IgD-negative memory B cell (primary cell): ENCODE measurements around the gene SPATA13. TPM values are rescaled to one million over a fixed set of nuclear protein-coding genes. Genes with fewer than 3 reads are reported as not detected.
A peak's percentile ranks its signal among the peaks of the same experiment; 100 is the strongest.

ENCODE experiments used
- H3K27ac Mint-ChIP-seq, 3 donors: one replicate each; pipeline ENCODE4 v1.8.0; 2020 to 2022; ENCODE audit warnings: mild to moderate bottlenecking in 3 of 3, mixed read lengths in 3 of 3, moderate library complexity in 1 of 3
- H3K27me3 Mint-ChIP-seq: one replicate; pipeline ENCODE4 v1.8.0; 2021; ENCODE audit warnings: mixed read lengths
- H3K36me3 Mint-ChIP-seq: one replicate; pipeline ENCODE4 v1.8.0; 2020; ENCODE audit warnings: mild to moderate bottlenecking, mixed read lengths
- H3K4me1 Mint-ChIP-seq, 3 donors: one replicate each; pipeline ENCODE4 v1.8.0; 2020 to 2022; ENCODE audit warnings: mixed read lengths in 3 of 3, mild to moderate bottlenecking in 1 of 3
- H3K4me3 Mint-ChIP-seq, 4 donors: one replicate each; pipeline ENCODE4 v1.8.0; 2020 to 2022; ENCODE audit warnings: mild to moderate bottlenecking in 4 of 4, mixed read lengths in 4 of 4, moderate library complexity in 3 of 4
- H3K9me3 Mint-ChIP-seq, 3 donors: one replicate each; pipeline ENCODE4 v1.8.0; 2020 to 2021; ENCODE audit warnings: mixed read lengths in 3 of 3, mild to moderate bottlenecking in 1 of 3
- polyA plus RNA-seq: library from polyadenylated mRNA; unstranded; fragments of 300-500 nt; fragmentation: Illumina TruSeq; gene quantifications from one replicate; pipeline ENCODE4 v1.2.3, GENCODE V29; 2021

The SPATA13 gene
- polyA plus RNA-seq, 1 donor from 2014 or later: 15.6 TPM

GRCh38 chr13:24244802-24245201, 84.3 kb downstream of the SPATA13 start:
- Mint-ChIP-seq H3K36me3 (peaks cover 4% of the 10 kb centered on the region), H3K4me1 (peaks cover 0 to 3% (median 2%) of the 10 kb centered on the region in 3 donors), H3K4me3 (no peak overlapping the region), H3K27ac (no peak overlapping the region), H3K27me3 (no peaks in the 10 kb centered on the region), H3K9me3 (no peaks in the 10 kb centered on the region)

GRCh38 chr13:24247016-24247415, 86.5 kb downstream of the SPATA13 start:
- Mint-ChIP-seq H3K4me1 (peaks cover 0 to 4% (median 2%) of the 10 kb centered on the region in 3 donors), H3K27me3 (no peaks in the 10 kb centered on the region), H3K9me3 (no peaks in the 10 kb centered on the region), H3K27ac (no peak overlapping the region), H3K4me3 (no peak overlapping the region), H3K36me3 (peaks cover 5% of the 10 kb centered on the region)

GRCh38 chr13:24249624-24250023, 89.1 kb downstream of the SPATA13 start:
- H3K27me3 Mint-ChIP-seq: peaks cover 3% of the 10 kb centered on the region
- H3K4me3 Mint-ChIP-seq: no peak overlapping the region
- H3K27ac Mint-ChIP-seq: peak overlapping the region in 2 of 3 donors; percentile 23 to 39
- peaks cover 8 to 18% (median 9%) of the 10 kb centered on the region in 3 donors for H3K4me1 Mint-ChIP-seq
- peaks cover 8% of the 10 kb centered on the region for H3K36me3 Mint-ChIP-seq
- no peaks in the 10 kb centered on the region for H3K9me3 Mint-ChIP-seq

- peaks cover 3% of the 10 kb centered on the region for H3K27me3 Mint-ChIP-seq
- peaks cover 8 to 20% (median 9%) of the 10 kb centered on the region in 3 donors for H3K4me1 Mint-ChIP-seq
- H3K36me3 Mint-ChIP-seq: peaks cover 8% of the 10 kb centered on the region
- H3K4me3 Mint-ChIP-seq: no peak overlapping the region
- H3K9me3 Mint-ChIP-seq: no peaks in the 10 kb centered on the region
- H3K27ac Mint-ChIP-seq: peak overlapping the region in 2 of 3 donors; percentile 32 to 73
These were observed 90.0 kb downstream of the SPATA13 start for GRCh38 chr13:24250376-24251057.

- Mint-ChIP-seq H3K4me1 (peaks cover 8 to 20% (median 9%) of the 10 kb centered on the region in 3 donors), H3K27ac (peak overlapping the region in 2 of 3 donors; percentile 22 to 79), H3K27me3 (peaks cover 3% of the 10 kb centered on the region), H3K9me3 (no peaks in the 10 kb centered on the region), H3K36me3 (peaks cover 8% of the 10 kb centered on the region), H3K4me3 (peak overlapping the region; percentile 33 to 91 (median 54))
These were observed 91.0 kb downstream of the SPATA13 start for GRCh38 chr13:24251525-24251924.

- H3K27me3 Mint-ChIP-seq: peaks cover 3% of the 10 kb centered on the region
- peaks cover 6% of the 10 kb centered on the region for H3K36me3 Mint-ChIP-seq
- no peaks in the 10 kb centered on the region for H3K9me3 Mint-ChIP-seq
- peaks cover 6 to 18% (median 9%) of the 10 kb centered on the region in 3 donors for H3K4me1 Mint-ChIP-seq
- H3K27ac Mint-ChIP-seq: peak overlapping the region in 1 of 3 donors; percentile 73
- H3K4me3 Mint-ChIP-seq: peak overlapping the region in 3 of 4 donors; percentile 70 to 91 (median 72)
These were observed 91.6 kb downstream of the SPATA13 start for GRCh38 chr13:24252136-24252535.

GRCh38 chr13:24253520-24254145, 93.1 kb downstream of the SPATA13 start:
- H3K36me3 Mint-ChIP-seq: peaks cover 7% of the 10 kb centered on the region
- H3K9me3 Mint-ChIP-seq: no peaks in the 10 kb centered on the region
- H3K27me3 Mint-ChIP-seq: peaks cover 3% of the 10 kb centered on the region
- peak overlapping the region in 3 of 4 donors; percentile 56 to 77 (median 68) for H3K4me3 Mint-ChIP-seq
- peaks cover 6 to 18% (median 9%) of the 10 kb centered on the region in 3 donors for H3K4me1 Mint-ChIP-seq
- peak overlapping the region; percentile 42 to 80 (median 48) for H3K27ac Mint-ChIP-seq

- H3K9me3 Mint-ChIP-seq: no peaks in the 10 kb centered on the region
- peaks cover 6 to 19% (median 9%) of the 10 kb centered on the region in 3 donors for H3K4me1 Mint-ChIP-seq
- H3K4me3 Mint-ChIP-seq: peak overlapping the region in 3 of 4 donors; percentile 56 to 77 (median 68)
- H3K27me3 Mint-ChIP-seq: peaks cover 3% of the 10 kb centered on the region
- H3K27ac Mint-ChIP-seq: peak overlapping the region in 2 of 3 donors; percentile 48 to 80
- H3K36me3 Mint-ChIP-seq: peaks cover 9% of the 10 kb centered on the region
These were observed 93.8 kb downstream of the SPATA13 start for GRCh38 chr13:24254146-24254841.

- H3K4me1 Mint-ChIP-seq: peaks cover 14 to 27% (median 16%) of the 10 kb centered on the region in 3 donors
- H3K4me3 Mint-ChIP-seq: no peak overlapping the region
- no peaks in the 10 kb centered on the region for H3K9me3 Mint-ChIP-seq
- peaks cover 3% of the 10 kb centered on the region for H3K27me3 Mint-ChIP-seq
- H3K36me3 Mint-ChIP-seq: peaks cover 3% of the 10 kb centered on the region
- H3K27ac Mint-ChIP-seq: no peak overlapping the region
These were observed 97.0 kb downstream of the SPATA13 start for GRCh38 chr13:24257497-24257896.

GRCh38 chr13:24261566-24261965, 101.0 kb downstream of the SPATA13 start:
- H3K27me3 Mint-ChIP-seq: no peaks in the 10 kb centered on the region
- H3K9me3 Mint-ChIP-seq: no peaks in the 10 kb centered on the region
- H3K27ac Mint-ChIP-seq: peak overlapping the region in 1 of 3 donors; percentile 74
- H3K4me3 Mint-ChIP-seq: no peak overlapping the region
- peaks cover 3% of the 10 kb centered on the region for H3K36me3 Mint-ChIP-seq
- peaks cover 13 to 25% (median 15%) of the 10 kb centered on the region in 3 donors for H3K4me1 Mint-ChIP-seq

- Mint-ChIP-seq H3K9me3 (no peaks in the 10 kb centered on the region), H3K4me3 (no peak overlapping the region), H3K36me3 (peaks cover 1% of the 10 kb centered on the region), H3K27me3 (no peaks in the 10 kb centered on the region), H3K27ac (no peak overlapping the region), H3K4me1 (peaks cover 25 to 38% (median 28%) of the 10 kb centered on the region in 3 donors)
These were observed 103.1 kb downstream of the SPATA13 start for GRCh38 chr13:24263632-24264031.

GRCh38 chr13:24264976-24265375, 104.5 kb downstream of the SPATA13 start:
- H3K27ac Mint-ChIP-seq: peak overlapping the region in 2 of 3 donors; percentile 79 to 92
- no peaks in the 10 kb centered on the region for H3K9me3 Mint-ChIP-seq
- H3K36me3 Mint-ChIP-seq: no peaks in the 10 kb centered on the region
- H3K27me3 Mint-ChIP-seq: no peaks in the 10 kb centered on the region
- peaks cover 26 to 38% (median 31%) of the 10 kb centered on the region in 3 donors for H3K4me1 Mint-ChIP-seq
- peak overlapping the region in 2 of 4 donors; percentile 51 to 60 for H3K4me3 Mint-ChIP-seq

GRCh38 chr13:24265453-24265852, 104.9 kb downstream of the SPATA13 start:
- Mint-ChIP-seq H3K27ac (peak overlapping the region in 2 of 3 donors; percentile 79 to 92), H3K9me3 (no peaks in the 10 kb centered on the region), H3K27me3 (no peaks in the 10 kb centered on the region), H3K4me3 (no peak overlapping the region), H3K4me1 (peaks cover 26 to 39% (median 36%) of the 10 kb centered on the region in 3 donors), H3K36me3 (no peaks in the 10 kb centered on the region)

GRCh38 chr13:24267274-24267673, 106.8 kb downstream of the SPATA13 start:
- Mint-ChIP-seq H3K27me3 (no peaks in the 10 kb centered on the region), H3K4me1 (peaks cover 33 to 46% (median 45%) of the 10 kb centered on the region in 3 donors), H3K36me3 (no peaks in the 10 kb centered on the region), H3K27ac (peak overlapping the region; percentile 0 to 94 (median 89)), H3K4me3 (peak overlapping the region; percentile 69 to 90 (median 84)), H3K9me3 (no peaks in the 10 kb centered on the region)

- Mint-ChIP-seq H3K36me3 (no peaks in the 10 kb centered on the region), H3K4me3 (peak overlapping the region; percentile 69 to 90 (median 84)), H3K9me3 (no peaks in the 10 kb centered on the region), H3K27ac (peak overlapping the region; percentile 0 to 94 (median 89)), H3K4me1 (peaks cover 33 to 46% (median 45%) of the 10 kb centered on the region in 3 donors), H3K27me3 (no peaks in the 10 kb centered on the region)
These were observed 107.3 kb downstream of the SPATA13 start for GRCh38 chr13:24267801-24268200.
